A673 (cell line): Measurements from ENCODE around the gene DNAH8.

Experiments used
- EZH2 ChIP-seq: fragments of 200-600 bp; sonication (generic); IDR thresholded peaks from 2 replicates; pipeline ENCODE4 v1.6.1; 2017; ENCODE audit warnings: borderline replicate concordance, low read depth, mild to moderate bottlenecking, mixed read lengths, antibody characterized with exemption, low read length; ENCODE audit not compliant: poor library complexity, severe bottlenecking
- TF ChIP-seq, protein P1 (sequence below): fragments of 300-800, 200-600 bp; sonication (generic); conservative IDR thresholded peaks from 2 replicates; pipeline ENCODE4 v1.5.1; 2017; ENCODE audit warnings: low read depth, mild to moderate bottlenecking, antibody characterized with exemption, low read length, moderate library complexity, mixed read lengths

DNA sequence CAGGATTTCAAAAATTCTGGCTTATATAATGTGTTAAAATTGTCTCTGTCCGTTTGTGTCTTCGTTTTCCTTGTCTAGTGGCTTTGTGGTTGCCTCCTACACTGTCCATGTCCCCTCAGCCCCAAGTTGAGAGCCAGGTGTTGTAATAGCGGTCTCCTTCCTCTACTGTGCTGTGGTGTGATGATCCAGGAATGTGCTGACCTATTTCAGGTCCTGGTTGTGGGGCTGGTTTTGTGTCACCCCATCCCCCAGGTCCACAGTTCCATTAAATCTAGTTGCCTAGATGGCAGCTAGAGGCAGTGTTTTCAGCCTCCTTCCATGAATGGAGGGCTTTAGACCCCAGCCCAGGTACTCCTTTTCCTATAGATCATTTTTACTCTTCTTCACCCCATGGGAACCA is 128.7 kb downstream of the DNAH8 start:
- TF ChIP-seq, protein P1, sequence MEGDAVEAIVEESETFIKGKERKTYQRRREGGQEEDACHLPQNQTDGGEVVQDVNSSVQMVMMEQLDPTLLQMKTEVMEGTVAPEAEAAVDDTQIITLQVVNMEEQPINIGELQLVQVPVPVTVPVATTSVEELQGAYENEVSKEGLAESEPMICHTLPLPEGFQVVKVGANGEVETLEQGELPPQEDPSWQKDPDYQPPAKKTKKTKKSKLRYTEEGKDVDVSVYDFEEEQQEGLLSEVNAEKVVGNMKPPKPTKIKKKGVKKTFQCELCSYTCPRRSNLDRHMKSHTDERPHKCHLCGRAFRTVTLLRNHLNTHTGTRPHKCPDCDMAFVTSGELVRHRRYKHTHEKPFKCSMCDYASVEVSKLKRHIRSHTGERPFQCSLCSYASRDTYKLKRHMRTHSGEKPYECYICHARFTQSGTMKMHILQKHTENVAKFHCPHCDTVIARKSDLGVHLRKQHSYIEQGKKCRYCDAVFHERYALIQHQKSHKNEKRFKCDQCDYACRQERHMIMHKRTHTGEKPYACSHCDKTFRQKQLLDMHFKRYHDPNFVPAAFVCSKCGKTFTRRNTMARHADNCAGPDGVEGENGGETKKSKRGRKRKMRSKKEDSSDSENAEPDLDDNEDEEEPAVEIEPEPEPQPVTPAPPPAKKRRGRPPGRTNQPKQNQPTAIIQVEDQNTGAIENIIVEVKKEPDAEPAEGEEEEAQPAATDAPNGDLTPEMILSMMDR, result no peak
- no peak for TF ChIP-seq EZH2
